Measurements from ENCODE around the gene MEIS1. TPM values are rescaled to one million over a fixed set of nuclear protein-coding genes. Genes with fewer than 3 reads are reported as not detected.
A peak's percentile ranks its signal among the peaks of the same experiment; 100 is the strongest.

MEIS1 gene
- total RNA-seq, 1 donor, result 107 TPM

DNA sequence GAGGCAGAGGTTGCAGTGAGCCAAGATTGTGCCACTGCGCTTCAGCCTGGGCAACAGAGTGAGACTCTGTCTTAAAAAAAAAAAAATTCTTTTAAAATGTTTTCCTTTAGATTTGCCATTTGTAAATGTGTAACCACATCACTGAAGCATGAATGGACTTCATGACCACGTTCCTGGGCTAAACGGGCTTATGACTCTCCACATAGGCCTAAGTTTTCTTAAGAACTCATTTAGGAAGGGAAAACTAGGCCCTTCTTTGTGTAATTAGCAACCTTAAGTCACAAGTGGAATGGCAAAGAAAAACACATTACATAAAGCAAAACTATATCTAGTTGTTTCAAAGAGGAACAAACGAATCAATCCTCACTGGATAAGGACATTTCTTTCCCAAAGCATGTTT is 99.5 kb downstream of the MEIS1 start:
- no peak for DNase-seq (ENCODE audit: low read depth)
- no peak overlapping the region for H3K4me3 ChIP-seq (ENCODE audit: low read depth, low read length)
- TF ChIP-seq, protein P1, sequence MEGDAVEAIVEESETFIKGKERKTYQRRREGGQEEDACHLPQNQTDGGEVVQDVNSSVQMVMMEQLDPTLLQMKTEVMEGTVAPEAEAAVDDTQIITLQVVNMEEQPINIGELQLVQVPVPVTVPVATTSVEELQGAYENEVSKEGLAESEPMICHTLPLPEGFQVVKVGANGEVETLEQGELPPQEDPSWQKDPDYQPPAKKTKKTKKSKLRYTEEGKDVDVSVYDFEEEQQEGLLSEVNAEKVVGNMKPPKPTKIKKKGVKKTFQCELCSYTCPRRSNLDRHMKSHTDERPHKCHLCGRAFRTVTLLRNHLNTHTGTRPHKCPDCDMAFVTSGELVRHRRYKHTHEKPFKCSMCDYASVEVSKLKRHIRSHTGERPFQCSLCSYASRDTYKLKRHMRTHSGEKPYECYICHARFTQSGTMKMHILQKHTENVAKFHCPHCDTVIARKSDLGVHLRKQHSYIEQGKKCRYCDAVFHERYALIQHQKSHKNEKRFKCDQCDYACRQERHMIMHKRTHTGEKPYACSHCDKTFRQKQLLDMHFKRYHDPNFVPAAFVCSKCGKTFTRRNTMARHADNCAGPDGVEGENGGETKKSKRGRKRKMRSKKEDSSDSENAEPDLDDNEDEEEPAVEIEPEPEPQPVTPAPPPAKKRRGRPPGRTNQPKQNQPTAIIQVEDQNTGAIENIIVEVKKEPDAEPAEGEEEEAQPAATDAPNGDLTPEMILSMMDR (IDR thresholded peaks at IDR 0.05; ENCODE audit: insufficient read depth, low read depth, low read length), result no peak

DNA sequence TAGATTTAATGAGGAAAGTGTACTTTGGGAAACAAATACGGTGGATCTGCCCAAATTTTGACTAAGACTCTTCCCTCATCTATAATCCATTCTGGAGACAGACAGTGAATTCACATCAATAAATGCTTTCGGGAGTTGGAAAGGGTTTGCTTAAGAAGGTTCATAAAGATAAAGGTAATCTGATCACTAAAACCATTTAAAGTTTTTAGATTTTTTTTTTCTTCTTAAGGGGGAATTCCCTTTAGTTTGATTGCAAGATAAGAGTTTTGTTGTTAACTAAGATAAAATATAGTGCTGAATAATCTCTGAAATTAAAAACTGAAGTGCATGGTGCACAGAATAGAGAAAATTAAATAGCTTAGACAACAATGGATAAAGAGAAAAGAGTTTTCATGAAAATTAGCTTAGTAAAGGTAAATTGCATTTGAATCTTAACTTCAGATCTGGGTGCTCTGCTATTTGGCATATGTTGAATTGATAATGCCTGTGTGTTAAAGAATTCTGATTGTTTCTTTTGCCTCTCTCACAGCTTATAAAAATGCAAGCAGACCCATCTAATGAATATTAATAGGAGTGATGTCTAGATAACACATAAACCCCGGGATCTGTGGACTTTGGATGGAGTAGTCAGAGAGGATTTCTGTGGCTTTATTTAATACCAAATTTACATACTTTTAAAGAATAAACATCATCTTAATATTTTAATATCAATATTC is 100.8 kb downstream of the MEIS1 start:
- TF ChIP-seq, protein P1 (IDR thresholded peaks at IDR 0.05; ENCODE audit: insufficient read depth, low read depth, low read length), result no peak
- no peak for DNase-seq (ENCODE audit: low read depth)
- no peak overlapping the region for H3K4me3 ChIP-seq (ENCODE audit: low read depth, low read length)

DNA sequence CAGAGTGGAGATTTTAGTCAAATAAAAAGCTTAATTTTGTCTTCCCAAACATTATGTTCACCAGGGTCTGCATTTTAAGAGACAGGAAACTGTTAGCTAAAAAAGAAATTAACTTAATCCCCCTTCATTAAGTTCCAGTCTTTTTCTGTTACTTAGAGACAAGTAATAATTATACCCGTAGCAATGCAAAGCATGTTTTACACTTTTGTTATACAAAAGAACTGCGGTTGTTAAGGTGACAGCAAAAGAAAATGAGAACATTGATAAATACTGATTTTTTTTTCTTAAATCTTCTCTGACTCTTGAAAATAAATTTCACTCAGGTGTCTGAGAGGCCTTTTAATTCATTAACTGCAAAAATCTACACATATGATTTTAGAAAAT is 101.4 kb downstream of the MEIS1 start:
- TF ChIP-seq, protein P1 (IDR thresholded peaks at IDR 0.05; ENCODE audit: insufficient read depth, low read depth, low read length), result no peak
- H3K4me3 ChIP-seq (ENCODE audit: low read depth, low read length), result no peak overlapping the region
- no peak for DNase-seq (ENCODE audit: low read depth)

DNA sequence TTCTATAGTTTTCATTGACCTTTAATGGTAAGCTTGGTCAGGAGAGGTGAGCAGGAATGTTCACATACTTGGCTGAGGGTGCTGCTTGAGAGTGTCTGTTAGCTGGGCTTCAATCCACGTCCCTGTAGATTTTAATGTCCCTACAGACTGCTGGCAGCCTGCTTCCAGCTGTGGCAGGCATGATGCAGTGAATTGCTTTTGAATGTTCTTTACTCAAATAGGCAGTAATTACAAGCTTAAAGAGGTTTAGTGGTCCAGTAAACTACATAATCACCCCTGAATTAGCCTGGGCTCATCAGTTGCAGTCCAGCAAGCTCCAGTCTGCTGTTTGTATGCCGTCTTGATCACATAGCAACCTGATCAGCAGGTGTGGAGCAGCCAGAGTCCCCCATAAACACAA is 102.1 kb downstream of the MEIS1 start:
- TF ChIP-seq, protein P1 (IDR thresholded peaks at IDR 0.05; ENCODE audit: insufficient read depth, low read depth, low read length), result no peak
- no peak for DNase-seq (ENCODE audit: low read depth)
- H3K4me3 ChIP-seq (ENCODE audit: low read depth, low read length), result no peak overlapping the region

DNA sequence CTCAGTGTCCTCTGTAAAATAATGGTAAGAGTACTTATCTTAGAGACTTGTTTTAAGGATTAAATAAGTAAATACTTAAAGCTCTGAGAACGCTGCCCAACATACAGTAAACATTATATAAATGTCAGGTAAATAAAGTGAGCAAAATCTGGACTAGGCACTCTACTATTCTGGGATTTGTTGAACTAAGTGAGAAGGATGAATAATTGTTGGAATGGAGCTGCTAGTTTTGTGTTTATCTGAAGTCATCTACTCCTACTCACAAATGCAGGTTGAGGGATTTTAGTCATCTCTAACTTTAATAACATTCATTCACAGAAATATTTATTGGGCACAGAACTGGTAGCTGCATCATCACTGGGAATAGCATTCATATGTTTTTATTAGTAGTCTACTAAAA is 103.4 kb downstream of the MEIS1 start:
- H3K4me3 ChIP-seq (ENCODE audit: low read depth, low read length), result no peak overlapping the region
- DNase-seq (ENCODE audit: low read depth), result no peak
- TF ChIP-seq, protein P1 (IDR thresholded peaks at IDR 0.05; ENCODE audit: insufficient read depth, low read depth, low read length), result no peak

DNA sequence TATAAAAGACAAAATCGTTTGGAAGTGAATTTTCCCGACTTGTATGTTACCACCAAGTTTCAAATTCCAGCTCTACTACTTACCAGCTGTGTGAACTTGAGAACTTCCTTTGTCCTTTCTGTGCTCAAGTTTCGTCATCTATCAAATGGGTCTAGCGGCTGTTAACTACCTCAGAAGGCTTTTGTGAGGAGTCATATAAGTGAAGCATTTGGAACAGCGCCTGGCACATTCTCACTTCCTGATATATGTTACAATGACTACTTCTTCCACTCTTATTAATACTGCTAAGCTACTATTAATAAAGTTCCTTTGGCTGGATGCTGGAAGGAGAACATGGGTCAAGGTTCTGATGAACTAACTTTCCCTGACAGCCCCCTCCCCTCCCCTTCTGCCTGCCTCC is 104.5 kb downstream of the MEIS1 start:
- TF ChIP-seq, protein P1 (IDR thresholded peaks at IDR 0.05; ENCODE audit: insufficient read depth, low read depth, low read length), result no peak
- no peak overlapping the region for H3K4me3 ChIP-seq (ENCODE audit: low read depth, low read length)
- DNase-seq (ENCODE audit: low read depth), result peak; percentile 45

DNA sequence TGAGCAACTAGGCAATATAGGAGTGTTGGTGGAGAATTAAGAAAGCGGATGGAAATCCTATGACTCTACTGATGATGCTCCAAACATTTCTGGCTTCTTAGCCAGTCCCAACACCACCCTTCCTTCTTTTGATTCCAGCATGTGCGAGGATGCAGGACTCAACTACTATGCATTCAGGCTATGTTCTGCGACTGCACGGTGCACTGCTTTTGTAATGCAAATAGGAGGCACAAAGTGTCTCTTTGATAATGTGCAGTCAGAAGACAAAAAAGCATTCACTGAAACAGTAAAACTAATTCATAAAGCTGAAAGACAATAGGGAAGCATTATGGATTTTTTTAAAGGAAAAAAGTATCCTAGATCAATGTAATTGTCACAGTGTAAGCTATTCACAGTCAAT is 106.7 kb downstream of the MEIS1 start:
- H3K4me3 ChIP-seq (ENCODE audit: low read depth, low read length), result no peak overlapping the region
- no peak for DNase-seq (ENCODE audit: low read depth)
- TF ChIP-seq, protein P1 (IDR thresholded peaks at IDR 0.05; ENCODE audit: insufficient read depth, low read depth, low read length), result no peak

Measured in fibroblast of villous mesenchyme (primary cell).